Breast epithelium (tissue), 3 donors: ENCODE measurements around the gene RNU1-3.
"Not testable (repeated sequence)": the region's sequence is repeated elsewhere in the genome, so short reads cannot be mapped to it uniquely, and the experiment has no call there.

Experiments used
- CTCF ChIP-seq, 3 donors: fragments of 450-650 bp; IDR thresholded peaks; one replicate each; pipeline ENCODE4 v1.5.1; 2016 to 2017; ENCODE audit warnings: antibody characterized with exemption in 3 of 3, mild to moderate bottlenecking in 3 of 3, moderate library complexity in 3 of 3
- POLR2A ChIP-seq: fragments of 450-650 bp; IDR thresholded peaks from one replicate; pipeline ENCODE4 v1.6.1; 2016; ENCODE audit warnings: antibody characterized with exemption, mild to moderate bottlenecking, moderate library complexity

- TF ChIP-seq POLR2A; CTCF (IDR thresholded peaks at IDR 0.05): not testable (repeated sequence)
Observed at GRCh38 chr1:16626409-16626983, 40.3 kb downstream of the RNU1-3 start.
